Thoracic aorta (tissue), 2 donors: Measurements from ENCODE around the gene TSPAN1. TPM values are rescaled to one million over a fixed set of nuclear protein-coding genes. Genes with fewer than 3 reads are reported as not detected.

ENCODE experiments used
- ATAC-seq: fragments of 150-250 bp; one replicate; pipeline ENCODE4 v1.8.0; 2017; ENCODE audit warnings: low read depth; ENCODE audit not compliant: insufficient number of reproducible peaks, low FRiP score
- DNase-seq: peaks from one replicate; pipeline ENCODE4 v3.0.0-alpha.2; 2020; ENCODE audit warnings: low spot score
- H3K27ac ChIP-seq, 2 donors: fragments of 200-600 bp; sonication (generic); 1 replicate in 1 of 2; 2 replicates in 1 of 2; pipeline ENCODE4 v1.5.1; 2016; ENCODE audit warnings: mild to moderate bottlenecking in 2 of 2, moderate library complexity in 2 of 2
- H3K27me3 ChIP-seq: fragments of 200-600 bp; sonication (generic); replicated peaks from 2 replicates; pipeline ENCODE4 v1.6.0; 2016; ENCODE audit warnings: mild to moderate bottlenecking; ENCODE audit not compliant: insufficient read depth
- H3K36me3 ChIP-seq: fragments of 200-600 bp; sonication (generic); one replicate; pipeline ENCODE4 v1.5.1; 2016
- H3K4me1 ChIP-seq, 2 donors: fragments of 200-600 bp; sonication (generic); 1 replicate in 1 of 2; 2 replicates in 1 of 2; pipeline versions ENCODE4 v1.5.1 to v1.6.0; 2016; ENCODE audit warnings: low read depth in 2 of 2, mild to moderate bottlenecking in 1 of 2; ENCODE audit not compliant: control insufficient read depth in 1 of 2
- H3K4me3 ChIP-seq: fragments of 200-600 bp; sonication (generic); 2 replicates; pipeline ENCODE4 v1.5.1; 2016; ENCODE audit warnings: mild to moderate bottlenecking
- H3K9me3 ChIP-seq: fragments of 200-600 bp; sonication (generic); 2 replicates; pipeline ENCODE4 v1.5.1; 2016
- CTCF ChIP-seq: fragments of 200-600 bp; sonication (generic); IDR thresholded peaks from one replicate; pipeline ENCODE4 v1.5.1; 2019; ENCODE audit warnings: antibody characterized with exemption
- total RNA-seq, 2 donors: library from RNA; depleted of rRNA; stranded (reverse); fragments of >200 nt; gene quantifications; one replicate each; pipeline versions ENCODE4 v1.1.0 to v1.2.3, GENCODE V29; 2016

TSPAN1 gene
- total RNA-seq, 2 donors from 2014 or later, result 3.1 to 7.0 TPM

DNA sequence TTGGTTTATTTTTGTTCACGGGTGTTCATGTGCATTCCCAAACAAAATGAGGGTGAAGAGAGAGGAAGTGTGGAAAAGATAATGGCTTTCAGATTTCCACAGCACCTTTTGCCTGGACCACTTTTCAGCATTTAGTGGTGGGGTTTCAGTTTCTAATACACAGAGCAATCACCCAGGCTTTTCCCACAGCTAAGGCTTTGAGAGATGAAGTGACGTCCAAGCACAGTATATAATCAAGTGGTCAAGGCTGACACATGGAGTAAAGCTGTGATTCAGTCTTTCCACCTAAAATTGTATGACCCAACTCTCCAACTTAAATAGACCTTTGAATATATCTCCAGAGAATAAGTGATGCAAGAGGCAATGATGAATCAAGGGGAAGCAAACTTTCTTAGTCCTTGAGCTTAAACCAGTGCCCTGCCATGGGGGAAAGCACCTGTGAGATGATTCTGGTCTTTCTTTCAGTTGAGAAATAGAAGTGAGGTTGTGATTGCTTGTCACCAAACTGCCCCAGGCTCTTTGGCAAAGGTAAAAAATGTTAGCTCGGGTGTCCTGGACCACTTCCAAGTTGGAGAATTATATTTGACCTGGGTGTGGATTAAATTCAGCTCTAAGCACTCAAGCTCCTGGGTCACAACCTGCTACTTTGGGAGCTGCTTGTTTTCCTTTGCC, 40.1 kb upstream of the TSPAN1 start:
- Histone ChIP-seq H3K4me3 (peak overlapping the region; percentile 17), H3K4me1 (peaks cover 8 to 44% of the 10 kb centered on the region in 2 donors), H3K27me3 (no peaks in the 10 kb centered on the region), H3K36me3 (no peaks in the 10 kb centered on the region), H3K27ac (peak overlapping the region; percentile 85 to 98), H3K9me3 (no peaks in the 10 kb centered on the region)
- DNase-seq (no peak), ATAC-seq (peak; percentile 14)
- TF ChIP-seq CTCF, result no peak

GRCh38 chr1:46136711-46137110, 38.2 kb upstream of the TSPAN1 start:
- DNase-seq (no peak), ATAC-seq (no peak)
- no peaks in the 10 kb centered on the region for H3K27me3 ChIP-seq
- peaks cover 3 to 35% of the 10 kb centered on the region in 2 donors for H3K4me1 ChIP-seq
- no peaks in the 10 kb centered on the region for H3K36me3 ChIP-seq
- H3K4me3 ChIP-seq, result no peak overlapping the region
- H3K9me3 ChIP-seq, result no peaks in the 10 kb centered on the region
- no peak overlapping the region for H3K27ac ChIP-seq
- TF ChIP-seq CTCF, result no peak

GRCh38 chr1:46137916-46138315, 37.0 kb upstream of the TSPAN1 start:
- no peaks in the 10 kb centered on the region for H3K36me3 ChIP-seq
- H3K9me3 ChIP-seq, result no peaks in the 10 kb centered on the region
- H3K4me3 ChIP-seq, result peak overlapping the region; percentile 42
- H3K4me1 ChIP-seq, result peaks cover 3 to 35% of the 10 kb centered on the region in 2 donors
- H3K27ac ChIP-seq, result peak overlapping the region; percentile 19 to 54
- no peak for DNase-seq
- ATAC-seq, result no peak
- TF ChIP-seq CTCF, result no peak
- H3K27me3 ChIP-seq, result no peaks in the 10 kb centered on the region

DNA sequence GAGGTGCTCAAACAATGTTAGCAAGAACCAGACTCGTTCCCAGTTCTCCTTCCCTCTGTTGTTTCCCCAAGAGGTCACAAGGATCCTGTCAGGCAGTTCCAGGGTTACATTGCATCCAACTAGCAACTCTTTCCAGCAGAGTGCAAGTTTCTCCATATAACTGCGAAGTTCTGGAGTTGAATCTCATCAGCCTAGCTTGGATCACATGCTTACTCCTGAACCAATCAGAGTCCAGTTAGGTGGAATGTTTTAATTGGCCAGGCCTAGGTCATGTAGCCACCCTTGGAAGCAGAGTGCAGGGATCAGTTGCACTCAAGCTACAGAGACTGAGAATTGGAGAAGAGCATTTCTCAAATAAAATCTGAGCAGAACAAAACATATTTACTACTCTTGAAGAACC, 26.6 kb upstream of the TSPAN1 start:
- ATAC-seq, result no peak
- peaks cover 0 to 11% of the 10 kb centered on the region in 2 donors for H3K4me1 ChIP-seq
- DNase-seq, result no peak

DNA sequence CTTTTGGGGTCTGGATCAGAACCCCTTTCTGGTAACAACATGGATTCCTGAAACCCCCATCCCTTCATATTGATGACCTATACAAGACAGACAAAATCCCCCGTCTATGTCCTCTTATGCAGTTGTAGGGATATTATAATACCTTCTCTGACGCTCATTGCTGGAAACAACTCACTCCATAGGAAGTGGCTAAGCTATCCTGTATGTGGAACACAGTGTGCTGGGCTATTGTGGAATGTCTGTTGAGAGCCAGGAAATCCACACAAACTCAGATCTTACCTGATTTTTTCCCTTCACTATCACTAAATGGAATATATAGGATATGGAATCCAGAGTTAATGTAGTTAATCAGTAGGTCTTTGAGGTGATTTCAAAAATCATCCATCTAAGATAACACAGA, 24.8 kb upstream of the TSPAN1 start:
- no peak for TF ChIP-seq CTCF
- Histone ChIP-seq H3K4me1 (peaks cover 0 to 11% of the 10 kb centered on the region in 2 donors), H3K36me3 (no peaks in the 10 kb centered on the region), H3K27ac (no peak overlapping the region), H3K9me3 (no peaks in the 10 kb centered on the region), H3K27me3 (no peaks in the 10 kb centered on the region), H3K4me3 (no peak overlapping the region)
- ATAC-seq (no peak), DNase-seq (no peak)

More for the DNA sequence above, 26.6 kb upstream of the TSPAN1 start:
- no peak overlapping the region for H3K4me3 ChIP-seq
- TF ChIP-seq CTCF, result no peak
- no peak overlapping the region for H3K27ac ChIP-seq
- no peaks in the 10 kb centered on the region for H3K9me3 ChIP-seq
- H3K36me3 ChIP-seq, result no peaks in the 10 kb centered on the region
- H3K27me3 ChIP-seq, result no peaks in the 10 kb centered on the region
